ENCODE results near the gene GRIA4.

DNA sequence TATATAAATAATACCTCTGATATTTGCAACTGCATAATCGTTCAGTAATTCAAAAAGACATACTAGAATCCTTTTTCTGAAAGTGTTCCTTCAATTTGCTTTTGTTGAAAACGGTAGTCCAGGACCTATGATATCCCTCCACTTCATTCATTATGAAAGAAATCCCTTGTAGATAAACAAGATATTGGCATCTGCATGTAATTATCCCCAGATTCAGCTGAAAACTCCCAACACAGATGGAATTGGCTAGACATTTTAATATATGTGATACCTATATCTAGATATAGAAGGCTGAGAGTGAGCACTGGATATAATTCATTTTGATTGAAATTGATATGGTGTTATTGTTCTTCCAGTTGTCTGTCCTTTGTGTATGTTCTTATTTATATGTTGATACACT lies 302.8 kb downstream of the GRIA4 start:
- TF ChIP-seq, protein P1, sequence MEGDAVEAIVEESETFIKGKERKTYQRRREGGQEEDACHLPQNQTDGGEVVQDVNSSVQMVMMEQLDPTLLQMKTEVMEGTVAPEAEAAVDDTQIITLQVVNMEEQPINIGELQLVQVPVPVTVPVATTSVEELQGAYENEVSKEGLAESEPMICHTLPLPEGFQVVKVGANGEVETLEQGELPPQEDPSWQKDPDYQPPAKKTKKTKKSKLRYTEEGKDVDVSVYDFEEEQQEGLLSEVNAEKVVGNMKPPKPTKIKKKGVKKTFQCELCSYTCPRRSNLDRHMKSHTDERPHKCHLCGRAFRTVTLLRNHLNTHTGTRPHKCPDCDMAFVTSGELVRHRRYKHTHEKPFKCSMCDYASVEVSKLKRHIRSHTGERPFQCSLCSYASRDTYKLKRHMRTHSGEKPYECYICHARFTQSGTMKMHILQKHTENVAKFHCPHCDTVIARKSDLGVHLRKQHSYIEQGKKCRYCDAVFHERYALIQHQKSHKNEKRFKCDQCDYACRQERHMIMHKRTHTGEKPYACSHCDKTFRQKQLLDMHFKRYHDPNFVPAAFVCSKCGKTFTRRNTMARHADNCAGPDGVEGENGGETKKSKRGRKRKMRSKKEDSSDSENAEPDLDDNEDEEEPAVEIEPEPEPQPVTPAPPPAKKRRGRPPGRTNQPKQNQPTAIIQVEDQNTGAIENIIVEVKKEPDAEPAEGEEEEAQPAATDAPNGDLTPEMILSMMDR (conservative IDR thresholded peaks at IDR 0.05 in 1 of 2, IDR thresholded peaks at IDR 0.05 in 1 of 2; ENCODE audit: extremely low read depth in 1 of 2, insufficient read depth in 1 of 2, low read depth in 1 of 2, low read length in 2 of 2) = no peak
- TF ChIP-seq EZH2 (IDR thresholded peaks at IDR 0.05; ENCODE audit: borderline replicate concordance, low read length) = no peak

Data from mammary epithelial cell (primary cell).